ENCODE data around the gene TNFRSF12A. TPM values are rescaled to one million over a fixed set of nuclear protein-coding genes. Genes with fewer than 3 reads are reported as not detected.
A peak's percentile ranks its signal among the peaks of the same experiment; 100 is the strongest.

Gene TNFRSF12A
- total and polyA plus RNA-seq, 2 of the 4 experiments (the other 2 are of a cell fraction) = 103 to 304 TPM

DNA sequence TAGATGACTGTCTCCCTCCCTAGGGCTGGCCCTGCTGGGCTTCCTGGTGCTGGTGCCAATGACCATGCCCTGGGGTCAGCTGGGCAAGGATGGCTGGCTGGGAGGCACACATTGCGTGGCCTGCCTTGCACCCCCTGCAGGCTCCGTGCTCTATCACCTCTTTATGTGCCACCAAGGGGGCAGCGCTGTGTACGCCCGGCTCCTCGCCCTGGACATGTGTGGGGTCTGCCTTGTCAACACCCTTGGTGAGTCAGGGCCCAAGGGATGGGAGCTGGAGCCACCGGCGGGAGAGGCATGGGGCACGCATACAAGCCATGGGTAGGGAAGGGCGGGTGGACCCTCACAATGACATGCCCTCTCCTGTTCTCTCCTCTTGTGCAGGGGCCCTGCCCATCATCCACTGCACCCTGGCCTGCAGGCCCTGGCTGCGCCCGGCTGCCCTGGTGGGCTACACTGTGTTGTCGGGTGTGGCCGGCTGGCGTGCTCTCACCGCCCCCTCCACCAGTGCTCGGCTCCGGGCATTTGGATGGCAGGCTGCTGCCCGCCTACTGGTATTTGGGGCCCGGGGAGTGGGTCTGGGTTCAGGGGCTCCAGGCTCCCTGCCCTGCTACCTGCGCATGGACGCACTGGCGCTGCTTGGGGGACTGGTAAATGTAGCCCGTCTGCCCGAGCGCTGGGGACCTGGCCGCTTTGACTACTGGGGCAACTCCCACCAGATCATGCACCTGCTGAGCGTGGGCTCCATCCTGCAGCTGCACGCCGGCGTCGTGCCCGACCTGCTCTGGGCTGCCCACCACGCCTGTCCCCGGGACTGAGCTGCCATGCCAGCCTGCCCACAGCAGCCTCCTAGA lies 48.8 kb upstream of the TNFRSF12A start:
- peaks cover 10% of the 10 kb centered on the region; the same call in 1 of the 2 replicates for H3K27me3 ChIP-seq (ENCODE audit: control insufficient read depth, insufficient read depth, low read length)
- H2AK9ac ChIP-seq (replicated peaks; ENCODE audit: low read depth, low read length, poor library complexity) = no peak overlapping the region
- intact Hi-C loops (cut with micrococcal nuclease) (no loop called here), dilution Hi-C loops (cut with HindIII; ENCODE audit: low sequenced_read_pairs, unreplicated experiment) (no loop called here), in situ Hi-C loops (cut with MboI; ENCODE audit: low sequenced_read_pairs) (no loop called here)
- 96% methylated on average over 13 of the region's 35 CpGs; no CpG with 5 or more reads in 1 of the 2 experiments for WGBS, 2 experiments (ENCODE audit: extremely low coverage in 2 of 2, insufficient read length in 1 of 2)
- peaks cover 2% of the 10 kb centered on the region; the same call in 1 of the 2 replicates for H3K36me3 ChIP-seq (ENCODE audit: control insufficient read depth, insufficient read depth, low read length)
- H2BK120ac ChIP-seq (ENCODE audit: low read depth, low read length) = no peak overlapping the region
- no peak overlapping the region for H3K9ac ChIP-seq (ENCODE audit: low read depth, low read length)
- no peak overlapping the region for H4K91ac ChIP-seq (ENCODE audit: insufficient read depth, low read depth, low read length)
- H4K8ac ChIP-seq (ENCODE audit: low read depth in 2 of 2, low read length in 2 of 2) = no peak overlapping the region
- ChIA-PET CTCF (no interaction called here), POLR2A (ENCODE audit: unreplicated experiment) (no interaction called here)
- H3K4ac ChIP-seq (ENCODE audit: low read depth, low read length) = no peak overlapping the region
- no peak for ATAC-seq (ENCODE audit: low read depth)
- peaks cover 17% of the 10 kb centered on the region for H3K9me1 ChIP-seq (ENCODE audit: insufficient read depth, low read length)
- H3K9me3 ChIP-seq (ENCODE audit: control insufficient read depth, insufficient read depth, low read length) = no peaks in the 10 kb centered on the region
- H2AFZ ChIP-seq (replicated peaks; ENCODE audit: low read length, poor library complexity) = peak overlapping the region; percentile 11
- no peak overlapping the region for H3K27ac ChIP-seq (ENCODE audit: insufficient read depth, low read length)
- no peak overlapping the region for H3K14ac ChIP-seq (replicated peaks; ENCODE audit: low read depth, low read length)
- H3K4me3 ChIP-seq (ENCODE audit: insufficient read depth, low read depth, low read length) = no peak overlapping the region
- H2AK5ac ChIP-seq (ENCODE audit: low read depth, low read length) = no peak overlapping the region
- no peak overlapping the region for H3K4me2 ChIP-seq (ENCODE audit: low read depth, low read length)
- DNase-seq = no peak
- H3K23ac ChIP-seq (ENCODE audit: low read depth, low read length) = no peak overlapping the region
- no peak overlapping the region for H4K5ac ChIP-seq (ENCODE audit: low read depth, low read length)
- peaks cover 3% of the 10 kb centered on the region; the same call in 1 of the 2 replicates for H3K4me1 ChIP-seq (ENCODE audit: control insufficient read depth, insufficient read depth, low read length)
- H4K20me1 ChIP-seq (ENCODE audit: insufficient read depth, low read length) = peaks cover 24% of the 10 kb centered on the region
- no peak overlapping the region for H3K56ac ChIP-seq (ENCODE audit: extremely low read depth, insufficient read depth, low read length)
- no peak overlapping the region for H2BK15ac ChIP-seq (ENCODE audit: low read depth, low read length)
- H2BK20ac ChIP-seq (ENCODE audit: low read depth, low read length) = no peak overlapping the region
- H3K18ac ChIP-seq (ENCODE audit: low read depth, low read length) = no peak overlapping the region
- H2BK5ac ChIP-seq (ENCODE audit: low read depth, low read length, poor library complexity, severe bottlenecking) = no peak overlapping the region
- H3K79me1 ChIP-seq (ENCODE audit: low read depth in 1 of 2, low read length in 2 of 2) = peaks cover 5 to 23% of the 10 kb centered on the region in 2 experiments; a peak in 3 of 4 replicates
- BruUV-seq (replicated peaks) = no TSS peak
- no peak for TF ChIP-seq RFX5 (IDR thresholded peaks at IDR 0.05; ENCODE audit: low read depth, low read length)
- no peak for TF ChIP-seq CEBPB (IDR thresholded peaks at IDR 0.05; ENCODE audit: low read depth, low read length)
- no peak for TF ChIP-seq BHLHE40 (IDR thresholded peaks at IDR 0.05; ENCODE audit: low read depth, low read length)
- TF ChIP-seq NFE2L2 (IDR thresholded peaks at IDR 0.05; ENCODE audit: low read depth, low read length) = no peak
- TF ChIP-seq MAFK (IDR thresholded peaks at IDR 0.05; ENCODE audit: low read depth, low read length) = no peak
- TF ChIP-seq, protein P1, sequence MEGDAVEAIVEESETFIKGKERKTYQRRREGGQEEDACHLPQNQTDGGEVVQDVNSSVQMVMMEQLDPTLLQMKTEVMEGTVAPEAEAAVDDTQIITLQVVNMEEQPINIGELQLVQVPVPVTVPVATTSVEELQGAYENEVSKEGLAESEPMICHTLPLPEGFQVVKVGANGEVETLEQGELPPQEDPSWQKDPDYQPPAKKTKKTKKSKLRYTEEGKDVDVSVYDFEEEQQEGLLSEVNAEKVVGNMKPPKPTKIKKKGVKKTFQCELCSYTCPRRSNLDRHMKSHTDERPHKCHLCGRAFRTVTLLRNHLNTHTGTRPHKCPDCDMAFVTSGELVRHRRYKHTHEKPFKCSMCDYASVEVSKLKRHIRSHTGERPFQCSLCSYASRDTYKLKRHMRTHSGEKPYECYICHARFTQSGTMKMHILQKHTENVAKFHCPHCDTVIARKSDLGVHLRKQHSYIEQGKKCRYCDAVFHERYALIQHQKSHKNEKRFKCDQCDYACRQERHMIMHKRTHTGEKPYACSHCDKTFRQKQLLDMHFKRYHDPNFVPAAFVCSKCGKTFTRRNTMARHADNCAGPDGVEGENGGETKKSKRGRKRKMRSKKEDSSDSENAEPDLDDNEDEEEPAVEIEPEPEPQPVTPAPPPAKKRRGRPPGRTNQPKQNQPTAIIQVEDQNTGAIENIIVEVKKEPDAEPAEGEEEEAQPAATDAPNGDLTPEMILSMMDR (conservative IDR thresholded peaks at IDR 0.05; ENCODE audit: low read depth, low read length) = no peak
- no peak for TF ChIP-seq RAD21 (IDR thresholded peaks at IDR 0.05; ENCODE audit: low read length)
- no peak for TF ChIP-seq SMC3 (IDR thresholded peaks at IDR 0.05; ENCODE audit: low read depth, low read length)
- no peak for TF ChIP-seq MAZ (IDR thresholded peaks at IDR 0.05; ENCODE audit: borderline replicate concordance, low read depth, low read length)
- TF ChIP-seq CHD1 (IDR thresholded peaks at IDR 0.05; ENCODE audit: low read depth, low read length) = no peak
- TF ChIP-seq RCOR1 (IDR thresholded peaks at IDR 0.05; ENCODE audit: insufficient replicate concordance, low read length) = no peak
- TF ChIP-seq MXI1 (IDR thresholded peaks at IDR 0.05; ENCODE audit: borderline replicate concordance, low read depth, low read length) = no peak
- no peak for TF ChIP-seq FOS (IDR thresholded peaks at IDR 0.05; ENCODE audit: low read depth, low read length)
- no peak for TF ChIP-seq POLR2A (IDR thresholded peaks at IDR 0.05; ENCODE audit: low read depth, low read length)
- TF ChIP-seq, protein P2, sequence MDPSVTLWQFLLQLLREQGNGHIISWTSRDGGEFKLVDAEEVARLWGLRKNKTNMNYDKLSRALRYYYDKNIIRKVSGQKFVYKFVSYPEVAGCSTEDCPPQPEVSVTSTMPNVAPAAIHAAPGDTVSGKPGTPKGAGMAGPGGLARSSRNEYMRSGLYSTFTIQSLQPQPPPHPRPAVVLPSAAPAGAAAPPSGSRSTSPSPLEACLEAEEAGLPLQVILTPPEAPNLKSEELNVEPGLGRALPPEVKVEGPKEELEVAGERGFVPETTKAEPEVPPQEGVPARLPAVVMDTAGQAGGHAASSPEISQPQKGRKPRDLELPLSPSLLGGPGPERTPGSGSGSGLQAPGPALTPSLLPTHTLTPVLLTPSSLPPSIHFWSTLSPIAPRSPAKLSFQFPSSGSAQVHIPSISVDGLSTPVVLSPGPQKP (IDR thresholded peaks at IDR 0.05; ENCODE audit: borderline replicate concordance, low read depth, low read length) = no peak

Measured in IMR-90 (cell line).